HG02870 (cell line): ENCODE measurements around the gene SFSWAP.

Experiments
- ATAC-seq: cut with Tn5 transposase; IDR thresholded peaks from one replicate; pipeline ENCODE4 v1.9.1; 2021; ENCODE audit warnings: mild to moderate bottlenecking, moderate library complexity; ENCODE audit not compliant: unreplicated experiment

The SFSWAP gene

DNA sequence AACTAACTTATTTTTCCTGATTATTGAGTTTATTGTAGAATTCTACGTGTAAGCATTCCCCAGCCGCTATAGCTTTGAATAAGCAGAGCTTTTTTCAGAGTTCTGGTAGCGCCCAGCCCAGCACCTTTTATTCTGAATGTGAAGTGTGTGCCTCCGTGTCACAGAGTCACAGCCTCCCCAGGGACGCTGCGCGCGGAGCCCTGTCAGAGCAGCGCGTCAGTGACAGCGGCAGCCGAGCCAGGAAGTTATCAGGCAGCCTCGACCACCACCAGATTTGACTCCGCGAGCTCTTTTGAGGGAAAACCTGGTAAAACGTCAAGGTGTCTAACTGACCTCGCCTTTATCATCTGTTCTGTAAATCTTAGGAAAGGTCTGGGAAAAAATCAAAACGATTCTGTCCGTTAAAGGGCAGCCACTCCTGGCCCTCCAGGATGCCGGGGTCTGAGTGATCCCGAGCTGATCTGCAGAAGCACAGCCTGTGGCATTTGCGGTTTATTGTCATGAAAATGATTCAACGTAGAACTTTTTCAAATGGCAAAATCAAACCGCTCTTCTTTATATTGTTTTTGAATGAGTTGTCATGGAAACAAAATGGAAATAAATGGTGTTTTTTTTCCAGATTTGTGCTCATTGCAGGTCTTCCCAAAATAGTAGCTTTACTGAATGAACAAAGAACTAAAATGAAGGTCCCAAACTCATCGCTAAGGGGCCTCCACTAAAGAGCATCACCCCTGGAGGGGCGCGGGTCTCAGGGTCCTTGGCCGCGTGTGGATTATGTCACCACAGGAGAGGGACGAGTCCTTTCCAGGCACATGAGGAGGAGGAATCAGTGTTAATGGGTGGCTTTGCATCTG, 74.2 kb downstream of the SFSWAP start:
- ATAC-seq: no peak

DNA sequence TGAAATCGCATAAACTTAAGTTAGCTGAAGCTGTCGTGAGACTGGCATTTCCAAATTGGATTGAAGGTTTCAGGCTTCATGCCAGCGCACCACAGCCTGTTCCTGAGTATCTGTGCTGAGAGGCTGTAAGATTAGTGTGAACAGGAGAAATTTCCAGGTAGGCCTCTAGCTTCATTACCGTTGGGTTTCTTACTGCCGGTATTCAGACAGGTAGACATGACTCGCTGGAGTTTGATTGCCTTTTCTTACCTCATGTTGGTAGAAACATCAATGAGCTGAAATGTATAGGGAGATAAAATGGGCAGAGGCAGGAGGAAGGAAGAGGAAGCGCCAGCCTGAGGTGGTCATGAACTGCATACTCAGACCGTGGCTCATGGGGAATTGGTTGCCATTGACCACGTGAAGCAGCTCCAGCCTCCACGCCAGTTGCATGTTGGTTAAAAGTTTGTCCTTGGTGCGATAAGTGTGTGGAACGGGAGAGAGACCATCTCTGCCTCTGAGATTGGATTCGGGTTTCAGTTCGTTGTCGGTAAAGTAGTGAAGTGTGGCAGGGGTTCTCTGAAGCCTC, 75.0 kb downstream of the SFSWAP start:
- no peak for ATAC-seq

DNA sequence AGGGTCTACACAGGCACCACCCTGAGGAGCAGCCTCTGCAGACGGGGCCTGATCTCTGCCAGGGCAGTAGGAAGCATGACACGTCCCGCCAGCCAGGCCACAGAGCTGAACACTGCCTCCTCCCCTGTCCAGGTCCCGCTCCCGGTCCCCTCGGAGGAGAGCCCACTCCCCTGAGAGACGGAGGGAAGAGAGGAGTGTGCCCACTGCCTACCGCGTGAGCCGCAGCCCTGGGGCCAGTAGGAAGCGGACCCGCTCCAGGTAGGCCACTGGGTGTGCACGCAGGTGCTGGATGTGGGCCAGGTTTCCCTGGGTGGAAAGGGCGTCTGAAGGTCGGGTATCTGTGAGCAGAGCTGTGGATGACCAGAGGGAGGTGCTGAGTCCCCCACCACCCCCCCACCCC, 75.4 kb downstream of the SFSWAP start:
- ATAC-seq: no peak

DNA sequence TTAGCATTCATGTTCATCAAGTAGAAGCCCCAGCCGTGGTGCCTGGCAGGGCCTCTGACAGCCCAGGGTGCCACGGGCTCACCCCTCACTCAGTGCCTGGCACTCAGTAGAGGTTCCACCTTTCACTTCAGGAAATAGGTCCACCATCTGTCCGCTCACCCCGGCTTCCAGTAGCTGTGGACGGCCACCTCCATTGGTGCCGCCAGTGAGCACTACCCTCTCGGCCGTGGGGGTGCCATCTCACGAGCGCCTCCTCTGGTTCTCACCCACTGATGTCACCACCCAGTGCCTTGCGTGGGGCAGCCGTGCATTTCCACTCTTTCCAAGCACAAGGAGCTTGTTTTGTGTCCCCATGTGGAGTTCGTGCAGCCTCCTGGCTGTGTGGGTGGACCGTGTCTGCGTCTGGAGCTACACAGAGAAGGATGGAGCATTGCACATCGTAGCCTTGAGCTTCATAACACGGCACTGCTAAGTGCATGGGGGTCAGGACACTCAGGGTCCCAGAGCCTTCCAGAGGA, 76.3 kb downstream of the SFSWAP start:
- no peak for ATAC-seq

DNA sequence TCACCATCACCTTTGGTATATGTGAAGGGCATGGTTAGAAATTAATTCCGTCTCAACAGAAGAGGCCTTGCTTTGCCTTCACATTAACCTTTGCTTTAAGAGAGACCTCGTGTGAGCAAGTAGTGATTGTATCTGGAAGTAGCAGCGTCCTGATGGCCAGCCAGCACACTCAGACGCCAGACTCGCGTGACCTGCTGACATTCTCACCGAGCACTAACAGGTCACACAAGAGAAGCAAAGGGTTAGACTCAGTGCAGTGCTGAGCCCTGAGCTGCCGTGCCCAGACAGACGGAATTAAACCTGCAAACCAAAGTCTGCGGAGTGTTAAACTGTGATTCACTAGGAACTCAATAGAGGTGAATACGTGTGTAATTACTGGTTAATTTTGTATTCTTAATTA, 77.2 kb downstream of the SFSWAP start:
- no peak for ATAC-seq

DNA sequence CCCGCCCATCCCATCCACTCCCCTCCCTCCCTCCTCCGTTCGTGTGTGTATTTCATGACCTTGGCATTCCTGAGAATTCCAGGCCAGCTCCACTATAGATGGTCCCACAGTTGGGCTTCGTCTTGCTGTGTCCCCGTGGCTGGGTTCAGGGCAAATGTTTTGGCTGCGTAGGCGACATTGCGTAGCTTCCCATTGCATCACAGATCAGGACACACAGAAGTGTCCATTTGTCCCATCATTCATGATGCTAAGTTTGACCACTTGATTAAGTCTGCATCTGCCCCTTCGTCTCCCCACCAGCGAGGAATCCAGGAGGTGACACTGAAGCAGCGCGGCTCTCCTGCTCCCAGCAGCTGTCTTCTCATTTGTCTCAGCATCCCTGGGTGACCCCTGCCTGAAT, 78.7 kb downstream of the SFSWAP start:
- no peak for ATAC-seq

DNA sequence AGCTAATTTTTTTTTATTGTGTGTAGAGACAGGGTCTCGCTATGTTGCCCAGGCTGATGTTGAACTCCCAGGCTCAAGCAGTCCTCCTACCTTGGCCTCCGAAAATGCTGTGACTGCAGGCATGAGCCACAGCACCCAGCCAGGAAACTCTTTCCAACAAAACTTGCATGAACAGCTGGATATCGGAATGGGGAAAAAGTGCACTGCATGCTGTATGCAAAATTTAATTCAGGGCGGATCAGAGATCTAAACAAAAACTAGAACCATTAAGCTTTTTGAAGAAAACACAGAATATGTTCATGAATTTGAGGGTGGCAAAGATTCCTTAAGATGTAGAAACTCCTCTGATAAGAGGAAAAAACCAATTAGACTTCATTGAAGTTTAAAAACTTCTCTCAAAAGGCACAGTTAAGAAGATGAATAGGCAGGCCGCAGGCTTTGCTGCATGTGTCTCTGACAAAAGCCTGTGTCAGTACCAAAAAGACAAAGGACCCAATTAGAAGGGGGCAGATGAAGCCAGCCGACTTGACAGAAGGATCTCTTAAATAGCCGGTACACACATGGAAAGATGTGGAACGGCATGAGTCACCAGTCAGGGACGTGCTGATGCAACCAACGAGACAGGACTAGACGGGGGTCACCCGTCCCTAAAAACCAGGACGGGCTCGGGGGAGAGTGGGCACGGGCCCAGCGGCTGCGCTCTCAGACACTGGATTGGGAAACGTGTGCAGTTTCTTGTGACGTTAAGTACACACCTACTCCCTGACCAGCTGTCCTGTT, 82.5 kb downstream of the SFSWAP start:
- ATAC-seq: no peak

DNA sequence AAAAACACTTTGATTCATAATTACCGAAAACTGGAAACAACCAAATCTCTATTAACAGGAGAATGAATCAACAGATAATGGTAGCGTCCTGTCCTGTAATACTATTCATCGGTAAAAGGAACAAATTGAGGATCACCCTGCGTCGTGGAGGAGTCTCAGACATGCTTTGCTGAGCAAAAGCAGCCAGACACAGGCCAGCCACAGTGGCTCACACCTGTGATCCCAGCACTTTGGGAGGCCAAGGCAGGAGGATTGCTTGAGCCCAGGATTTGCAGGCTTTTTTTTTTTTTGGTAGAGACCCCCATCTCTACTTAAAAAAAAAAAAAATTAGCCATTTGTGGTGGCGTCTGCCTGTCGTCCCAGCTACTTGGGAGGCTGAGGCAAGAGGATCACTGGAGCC, 83.2 kb downstream of the SFSWAP start:
- no peak for ATAC-seq

DNA sequence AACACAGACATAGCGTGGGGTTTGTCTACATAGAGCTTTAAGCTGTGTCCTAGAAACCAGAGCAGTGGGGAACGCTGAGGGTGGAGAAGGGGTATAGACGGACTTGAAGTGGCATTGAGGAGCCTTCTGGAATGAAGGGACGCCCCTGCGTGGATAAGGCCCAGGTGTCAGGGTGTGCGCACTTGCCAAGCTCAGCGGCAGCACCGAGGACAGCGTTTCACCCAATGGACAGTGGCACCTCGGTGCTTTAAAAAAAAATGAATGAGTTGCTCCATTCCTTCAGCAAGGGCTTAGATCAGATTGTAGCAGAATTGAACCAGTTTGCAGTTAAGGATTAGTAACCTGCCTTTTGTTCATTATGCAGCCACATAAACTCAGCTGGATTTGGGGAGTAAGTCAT, 83.7 kb downstream of the SFSWAP start:
- no peak for ATAC-seq

DNA sequence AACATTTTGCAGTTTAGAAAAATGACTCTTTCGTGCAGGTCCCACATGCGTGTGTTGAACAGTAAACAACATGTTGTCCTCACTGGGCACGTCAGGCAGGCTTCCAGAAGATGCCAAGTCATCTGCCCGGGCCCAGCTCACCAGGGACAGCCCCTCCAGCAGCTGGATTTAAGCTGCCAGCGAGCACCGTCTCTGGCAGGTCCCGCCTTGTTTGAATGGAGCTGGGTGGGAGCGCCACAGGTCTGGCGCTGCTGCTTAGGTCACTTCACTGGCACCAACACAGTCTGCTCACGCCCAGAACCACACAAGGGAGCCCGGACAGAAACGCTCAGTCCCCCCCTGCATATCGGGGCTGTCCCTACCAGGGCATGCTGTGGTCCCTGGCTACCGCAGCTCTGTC, 84.2 kb downstream of the SFSWAP start:
- no peak for ATAC-seq

DNA sequence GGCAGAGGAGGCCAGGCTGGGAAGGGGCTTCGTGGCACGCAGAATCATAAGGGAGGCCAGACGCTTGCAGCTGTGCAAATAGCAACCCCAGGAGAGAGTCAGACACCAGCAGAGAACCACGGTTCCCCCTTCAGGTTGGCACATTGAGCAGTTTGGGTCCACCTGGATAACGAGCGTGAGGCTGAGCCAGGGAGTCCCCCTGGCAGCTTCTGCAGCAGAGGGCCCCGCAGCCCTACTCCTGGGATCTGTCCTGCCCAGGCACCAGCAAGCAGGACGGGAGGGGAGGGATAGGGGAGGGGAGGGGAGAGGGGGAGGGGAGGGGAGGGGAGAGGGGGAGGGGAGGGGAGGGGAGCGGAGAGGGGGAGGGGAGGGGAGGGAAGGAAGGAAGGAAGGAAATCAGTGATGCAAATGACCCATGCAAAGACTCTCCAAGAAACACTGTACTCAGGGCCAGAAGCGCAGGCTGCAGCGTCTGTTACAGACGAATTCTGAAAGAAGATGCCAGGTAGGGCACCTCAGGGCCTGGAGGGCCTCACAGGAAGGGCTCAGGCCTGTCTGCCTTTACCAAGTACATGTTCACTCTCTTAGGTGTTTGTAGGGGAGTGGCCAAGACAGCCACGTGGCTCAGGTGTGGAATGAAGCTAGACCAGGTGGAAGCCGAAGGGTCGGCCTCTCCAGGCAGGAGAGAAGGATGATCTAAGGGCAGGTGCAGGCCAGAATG, 85.0 kb downstream of the SFSWAP start:
- no peak for ATAC-seq

DNA sequence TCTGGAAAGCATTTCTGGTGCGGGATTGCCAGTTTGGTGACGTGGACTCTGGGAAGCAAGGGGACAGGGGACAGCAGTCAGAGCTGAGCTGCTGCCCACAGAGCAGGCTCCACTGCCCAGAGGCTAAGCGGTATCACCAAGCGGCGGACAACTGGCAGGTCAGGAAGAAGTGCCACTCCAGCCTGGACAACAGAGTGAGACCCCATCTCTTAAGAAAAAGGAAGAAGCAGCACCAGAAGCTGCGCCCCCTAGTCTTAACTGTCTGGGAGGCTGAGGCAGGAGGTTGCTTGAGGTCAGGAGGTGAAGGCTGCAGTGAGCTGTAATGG, 85.5 kb downstream of the SFSWAP start:
- no peak for ATAC-seq

DNA sequence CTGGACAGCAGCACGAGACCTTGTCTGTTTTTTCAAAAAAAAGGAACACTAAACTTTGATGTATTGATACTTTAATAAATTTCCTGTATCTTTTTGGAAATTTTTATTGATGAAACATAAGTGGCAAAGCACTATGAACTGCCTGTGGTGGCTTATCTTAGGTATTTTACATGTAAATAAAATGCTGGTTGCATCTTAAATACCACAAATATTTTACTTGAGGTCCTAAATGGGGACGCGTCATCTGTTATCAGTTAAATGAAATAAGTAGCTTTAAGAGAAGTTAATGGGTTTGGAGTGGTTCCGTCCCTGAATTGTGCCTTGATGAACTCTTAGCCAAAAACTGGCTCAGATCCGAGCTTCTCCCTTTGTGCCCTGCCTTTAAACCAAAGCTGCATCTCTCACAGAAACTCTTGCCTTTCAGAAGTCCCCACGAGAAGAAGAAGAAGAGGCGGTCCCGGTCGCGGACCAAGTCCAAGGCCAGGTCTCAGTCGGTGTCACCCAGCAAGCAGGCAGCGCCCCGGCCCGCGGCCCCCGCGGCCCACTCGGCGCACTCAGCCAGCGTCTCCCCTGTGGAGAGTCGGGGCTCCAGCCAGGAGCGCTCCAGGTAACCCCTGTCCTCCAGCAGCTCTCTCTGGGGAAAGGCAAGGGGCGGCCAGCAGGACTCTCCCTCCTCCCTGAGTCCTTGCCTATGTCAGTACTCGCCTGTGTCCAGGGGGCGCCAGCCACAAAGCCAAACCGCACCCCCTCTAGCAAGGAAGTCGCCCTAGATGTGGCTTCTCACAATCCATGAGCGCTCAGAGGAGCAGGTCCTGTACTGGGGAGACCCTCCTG, 86.1 kb downstream of the SFSWAP start:
- ATAC-seq: no peak

DNA sequence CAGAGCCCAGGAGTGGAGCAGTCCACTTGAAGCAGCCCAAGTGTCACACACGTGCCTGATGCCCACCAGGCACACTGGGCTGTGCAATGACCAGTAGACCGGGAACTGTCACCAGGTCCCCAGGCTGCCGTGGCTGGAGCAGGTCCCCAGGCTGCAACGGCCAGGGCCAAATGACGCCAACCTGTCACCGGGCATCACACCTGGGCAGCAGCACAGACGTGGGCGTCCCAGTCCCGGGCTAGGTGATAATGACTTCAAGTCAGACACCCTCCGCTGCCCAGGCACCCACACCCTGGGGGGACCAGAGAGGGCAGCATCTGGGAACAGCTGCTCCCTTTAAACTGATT, 86.7 kb downstream of the SFSWAP start:
- ATAC-seq: no peak

DNA sequence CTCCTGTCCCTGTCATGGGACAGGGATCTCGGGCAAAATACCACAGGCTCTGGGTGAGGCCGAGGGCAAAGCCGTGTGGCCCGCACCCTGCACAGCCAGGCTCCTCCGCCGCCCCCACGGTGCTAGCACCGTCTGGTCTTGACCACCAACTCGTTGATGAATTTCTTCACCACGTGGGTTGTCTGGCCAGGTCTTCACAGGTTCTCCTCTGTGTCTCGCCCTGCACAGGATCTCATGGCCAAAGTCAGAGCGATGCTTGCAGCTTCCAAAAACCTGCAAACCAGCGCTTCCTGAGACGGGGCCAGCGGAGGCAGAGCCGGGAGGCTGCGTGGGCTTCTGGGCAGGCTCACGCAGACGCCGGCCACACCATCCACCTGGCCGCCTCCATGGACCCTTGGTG, 88.3 kb downstream of the SFSWAP start:
- no peak for ATAC-seq

DNA sequence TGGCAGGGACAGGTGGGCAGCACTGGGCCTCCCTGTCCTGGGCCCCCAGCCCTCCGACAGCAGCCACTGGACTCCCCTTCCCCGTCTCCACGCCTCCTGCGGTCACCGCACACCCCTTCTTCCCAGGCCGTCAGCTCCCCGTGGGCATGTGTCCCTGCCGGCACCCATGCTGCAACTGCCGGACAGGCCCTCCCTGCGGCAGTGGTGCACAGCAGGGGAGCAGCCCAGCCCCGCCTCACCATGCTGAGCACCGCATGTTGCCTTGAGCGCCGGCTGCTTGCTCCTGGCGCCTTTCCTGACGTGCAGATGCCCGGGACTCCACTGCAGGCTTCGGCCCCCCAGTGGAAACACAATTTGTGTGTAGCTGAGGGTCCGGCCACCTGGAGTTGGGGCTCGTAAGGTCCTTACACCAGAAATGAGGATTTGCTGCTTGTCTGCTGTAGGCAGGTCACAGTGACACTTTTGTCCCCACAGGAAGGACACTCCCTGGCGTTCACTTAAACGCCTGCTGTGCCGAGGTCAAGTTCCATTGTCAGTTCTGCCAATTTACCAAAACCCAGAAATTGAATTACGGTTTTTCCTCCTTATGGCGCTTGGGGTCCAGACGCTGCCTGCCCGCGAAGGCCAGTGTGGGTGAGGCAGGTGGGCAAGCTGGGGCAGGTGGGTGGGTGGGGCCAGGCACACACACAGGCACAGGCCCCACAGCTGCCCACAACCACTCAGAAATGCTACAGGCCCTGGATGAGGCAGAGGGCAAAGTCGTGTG, 89.1 kb downstream of the SFSWAP start:
- ATAC-seq: no peak

DNA sequence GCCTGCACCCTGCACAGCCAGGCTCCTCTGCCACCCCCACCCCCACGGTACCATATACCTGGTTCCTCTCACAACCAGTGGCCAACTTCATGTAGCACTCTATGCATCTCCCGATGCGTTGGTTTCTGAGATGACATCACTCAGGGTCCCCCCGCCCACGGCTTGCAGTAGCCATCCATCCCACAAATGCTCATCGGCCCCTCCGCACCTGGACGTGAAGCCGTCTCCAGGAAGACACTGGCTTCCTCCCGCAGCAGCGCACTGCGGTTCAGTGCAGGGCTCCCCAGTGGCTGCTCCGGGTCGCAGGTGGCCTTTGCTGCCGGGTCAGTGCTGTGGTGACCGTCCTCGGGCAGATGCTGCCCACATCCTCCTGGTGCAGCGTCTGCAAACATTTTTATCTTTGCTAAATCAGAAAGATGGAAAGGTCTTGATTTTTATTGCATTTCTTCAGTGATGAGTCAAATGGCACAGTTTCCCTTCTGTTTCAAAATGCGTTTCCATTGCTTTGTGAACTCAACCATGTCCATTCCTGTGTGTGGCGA, 89.8 kb downstream of the SFSWAP start:
- ATAC-seq: no peak

DNA sequence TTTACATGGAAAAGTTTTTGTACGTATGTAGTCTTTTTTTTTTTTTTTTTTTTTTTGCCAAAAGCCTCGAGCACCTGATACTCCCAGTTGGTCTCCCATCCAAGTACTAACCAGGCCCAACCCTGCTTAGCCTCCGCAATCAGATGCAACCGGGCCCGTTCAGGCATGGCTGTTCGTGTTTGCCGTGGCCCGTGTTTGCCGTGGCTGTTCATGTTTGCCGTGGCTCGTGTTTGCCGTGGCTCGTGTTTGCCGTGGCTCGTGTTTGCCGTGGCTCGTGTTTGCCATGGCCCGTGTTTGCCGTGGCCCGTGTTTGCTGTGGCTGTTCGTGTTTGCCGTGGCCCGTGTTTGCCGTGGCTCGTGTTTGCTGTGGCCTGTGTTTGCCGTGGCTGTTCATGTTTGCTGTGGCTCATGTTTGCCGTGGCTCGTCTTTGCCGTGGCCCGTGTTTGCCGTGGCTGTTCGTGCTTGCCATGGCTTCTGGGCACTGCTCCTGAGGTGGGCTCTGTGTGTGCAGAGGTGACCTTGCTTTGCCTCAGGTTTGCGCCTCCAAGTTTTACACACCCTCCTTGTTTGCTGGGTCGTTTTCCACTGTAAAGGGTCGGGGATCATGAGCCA, 90.5 kb downstream of the SFSWAP start:
- no peak for ATAC-seq

DNA sequence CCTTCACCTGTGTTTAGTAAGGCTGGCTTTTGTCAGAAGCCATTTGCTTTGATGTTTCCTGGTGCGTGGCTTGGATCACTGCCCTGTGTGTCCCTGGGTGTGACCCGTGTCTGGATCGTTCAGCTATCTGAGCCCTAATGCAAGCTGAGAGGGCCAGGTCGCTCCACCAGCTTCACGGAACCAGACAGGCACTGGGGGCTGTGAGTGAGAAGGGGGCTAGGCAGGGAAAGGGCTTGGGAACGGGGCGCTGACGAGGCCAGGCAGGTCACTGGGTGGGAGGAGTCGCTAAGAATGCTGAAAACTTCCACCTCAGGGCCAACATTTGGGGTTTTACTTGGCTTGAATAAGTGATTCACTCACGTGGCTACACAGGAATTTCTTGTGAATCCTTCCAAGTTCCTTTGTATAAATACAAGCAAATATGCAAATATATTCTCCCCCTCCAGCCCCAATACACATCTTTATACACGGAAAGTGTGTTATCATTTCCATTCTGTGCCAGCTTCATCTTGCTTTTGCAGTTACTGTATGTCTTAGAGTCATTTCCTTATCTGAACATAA, 93.2 kb downstream of the SFSWAP start:
- no peak for ATAC-seq
